ENCODE measurements around the gene CALR3. TPM values are rescaled to one million over a fixed set of nuclear protein-coding genes. Genes with fewer than 3 reads are reported as not detected.
"Not testable (repeated sequence)": the region's sequence is repeated elsewhere in the genome, so short reads cannot be mapped to it uniquely, and the experiment has no call there.

CALR3 gene
- polyA plus RNA-seq, 1 donor from 2014 or later, result not detected

DNA sequence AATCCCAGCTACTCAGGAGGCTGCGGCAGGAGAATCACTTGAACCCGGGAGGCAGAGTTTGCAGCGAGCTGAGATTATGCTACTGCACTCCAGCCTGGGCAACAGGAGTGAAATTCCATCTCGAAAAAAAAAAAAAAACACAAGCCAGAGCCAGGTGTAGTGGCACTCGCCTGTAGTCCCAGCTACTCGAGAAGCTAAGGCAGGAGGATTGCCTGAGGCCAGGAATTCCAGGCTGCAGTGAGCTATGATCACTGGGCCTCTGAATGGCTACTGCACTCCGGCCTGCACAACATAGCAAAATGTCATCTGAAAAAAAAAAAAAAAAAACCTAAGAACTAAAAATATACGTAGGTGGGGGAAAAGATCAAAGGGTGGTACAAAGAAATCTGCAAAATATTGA is 43.6 kb downstream of the CALR3 start:
- Histone ChIP-seq H3K4me2 (ENCODE audit: low read length) (no peak overlapping the region), H3K36me3 (ENCODE audit: insufficient read depth, low read length) (no peaks in the 10 kb centered on the region), H4K20me1 (ENCODE audit: insufficient read depth) (peaks cover 9% of the 10 kb centered on the region), H3K4me3 (ENCODE audit: low read length) (no peak overlapping the region), H3K9me2 (ENCODE audit: insufficient read depth, low read length) (no peaks in the 10 kb centered on the region), H3K79me2 (replicated peaks; ENCODE audit: insufficient read depth, low read length) (peaks cover 38% of the 10 kb centered on the region), H3K27ac (ENCODE audit: low read length) (no peak overlapping the region), H2AFZ (ENCODE audit: low read depth, low read length) (no peak overlapping the region), H3K9ac (ENCODE audit: low read length) (no peak overlapping the region), H3F3A (ENCODE audit: insufficient read depth, low read length, poor library complexity, severe bottlenecking) (no peaks in the 10 kb centered on the region), H3K9me3 (ENCODE audit: low read length) (no peaks in the 10 kb centered on the region), H3K27me3 (ENCODE audit: insufficient read depth, low read depth, low read length) (no peaks in the 10 kb centered on the region)
- TF ChIP-seq, protein P1, sequence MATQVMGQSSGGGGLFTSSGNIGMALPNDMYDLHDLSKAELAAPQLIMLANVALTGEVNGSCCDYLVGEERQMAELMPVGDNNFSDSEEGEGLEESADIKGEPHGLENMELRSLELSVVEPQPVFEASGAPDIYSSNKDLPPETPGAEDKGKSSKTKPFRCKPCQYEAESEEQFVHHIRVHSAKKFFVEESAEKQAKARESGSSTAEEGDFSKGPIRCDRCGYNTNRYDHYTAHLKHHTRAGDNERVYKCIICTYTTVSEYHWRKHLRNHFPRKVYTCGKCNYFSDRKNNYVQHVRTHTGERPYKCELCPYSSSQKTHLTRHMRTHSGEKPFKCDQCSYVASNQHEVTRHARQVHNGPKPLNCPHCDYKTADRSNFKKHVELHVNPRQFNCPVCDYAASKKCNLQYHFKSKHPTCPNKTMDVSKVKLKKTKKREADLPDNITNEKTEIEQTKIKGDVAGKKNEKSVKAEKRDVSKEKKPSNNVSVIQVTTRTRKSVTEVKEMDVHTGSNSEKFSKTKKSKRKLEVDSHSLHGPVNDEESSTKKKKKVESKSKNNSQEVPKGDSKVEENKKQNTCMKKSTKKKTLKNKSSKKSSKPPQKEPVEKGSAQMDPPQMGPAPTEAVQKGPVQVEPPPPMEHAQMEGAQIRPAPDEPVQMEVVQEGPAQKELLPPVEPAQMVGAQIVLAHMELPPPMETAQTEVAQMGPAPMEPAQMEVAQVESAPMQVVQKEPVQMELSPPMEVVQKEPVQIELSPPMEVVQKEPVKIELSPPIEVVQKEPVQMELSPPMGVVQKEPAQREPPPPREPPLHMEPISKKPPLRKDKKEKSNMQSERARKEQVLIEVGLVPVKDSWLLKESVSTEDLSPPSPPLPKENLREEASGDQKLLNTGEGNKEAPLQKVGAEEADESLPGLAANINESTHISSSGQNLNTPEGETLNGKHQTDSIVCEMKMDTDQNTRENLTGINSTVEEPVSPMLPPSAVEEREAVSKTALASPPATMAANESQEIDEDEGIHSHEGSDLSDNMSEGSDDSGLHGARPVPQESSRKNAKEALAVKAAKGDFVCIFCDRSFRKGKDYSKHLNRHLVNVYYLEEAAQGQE (IDR thresholded peaks at IDR 0.05; ENCODE audit: borderline replicate concordance), result no peak
- TF ChIP-seq POLR2AphosphoS5 (IDR thresholded peaks at IDR 0.05) (no peak), TAF1 (IDR thresholded peaks at IDR 0.05; ENCODE audit: low read depth) (no peak), RAD21 (conservative IDR thresholded peaks at IDR 0.05) (no peak), SMC3 (conservative IDR thresholded peaks at IDR 0.05; ENCODE audit: poor library complexity) (no peak), EZH2 (IDR thresholded peaks at IDR 0.05; ENCODE audit: borderline replicate concordance, insufficient read depth, low read length, poor library complexity, severe bottlenecking) (no peak), EP300 (conservative IDR thresholded peaks at IDR 0.05; ENCODE audit: poor library complexity, severe bottlenecking) (no peak), MXI1 (conservative IDR thresholded peaks at IDR 0.05; ENCODE audit: poor library complexity, severe bottlenecking) (no peak)
- TF ChIP-seq, protein P2, sequence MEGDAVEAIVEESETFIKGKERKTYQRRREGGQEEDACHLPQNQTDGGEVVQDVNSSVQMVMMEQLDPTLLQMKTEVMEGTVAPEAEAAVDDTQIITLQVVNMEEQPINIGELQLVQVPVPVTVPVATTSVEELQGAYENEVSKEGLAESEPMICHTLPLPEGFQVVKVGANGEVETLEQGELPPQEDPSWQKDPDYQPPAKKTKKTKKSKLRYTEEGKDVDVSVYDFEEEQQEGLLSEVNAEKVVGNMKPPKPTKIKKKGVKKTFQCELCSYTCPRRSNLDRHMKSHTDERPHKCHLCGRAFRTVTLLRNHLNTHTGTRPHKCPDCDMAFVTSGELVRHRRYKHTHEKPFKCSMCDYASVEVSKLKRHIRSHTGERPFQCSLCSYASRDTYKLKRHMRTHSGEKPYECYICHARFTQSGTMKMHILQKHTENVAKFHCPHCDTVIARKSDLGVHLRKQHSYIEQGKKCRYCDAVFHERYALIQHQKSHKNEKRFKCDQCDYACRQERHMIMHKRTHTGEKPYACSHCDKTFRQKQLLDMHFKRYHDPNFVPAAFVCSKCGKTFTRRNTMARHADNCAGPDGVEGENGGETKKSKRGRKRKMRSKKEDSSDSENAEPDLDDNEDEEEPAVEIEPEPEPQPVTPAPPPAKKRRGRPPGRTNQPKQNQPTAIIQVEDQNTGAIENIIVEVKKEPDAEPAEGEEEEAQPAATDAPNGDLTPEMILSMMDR (IDR thresholded peaks at IDR 0.05; ENCODE audit: poor library complexity, severe bottlenecking), result no peak

DNA sequence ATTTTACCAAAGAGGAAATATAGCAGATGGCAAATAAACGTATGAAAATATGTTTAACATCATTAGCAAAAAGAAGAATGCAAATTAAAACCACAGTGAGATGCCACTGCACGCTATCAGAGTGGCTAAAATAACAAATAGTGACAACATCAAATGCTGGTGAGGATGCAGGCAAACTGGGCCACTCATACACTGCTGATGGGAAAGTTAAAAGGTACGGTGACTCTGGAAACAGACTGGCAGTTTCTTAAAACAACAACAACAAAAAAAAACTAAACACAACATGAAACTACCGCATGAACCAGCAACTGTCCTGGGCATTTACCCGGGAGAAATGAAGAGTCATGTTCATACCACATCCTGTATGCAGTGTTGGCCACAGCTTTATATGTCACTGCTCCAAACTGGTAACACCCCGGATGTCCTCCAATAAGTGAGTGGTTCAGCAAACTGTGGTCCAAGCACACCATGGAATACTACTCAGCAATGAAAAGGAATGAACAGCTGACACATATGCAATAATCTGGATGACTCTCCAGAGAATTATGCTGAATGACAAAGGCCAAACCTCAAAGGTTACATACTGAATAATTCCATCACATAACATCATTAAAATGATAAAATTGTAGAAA is 46.5 kb downstream of the CALR3 start:
- no peak overlapping the region for H3K4me3 ChIP-seq (ENCODE audit: low read length)
- no peak overlapping the region for H2AFZ ChIP-seq (ENCODE audit: low read depth, low read length)
- no peak overlapping the region for H3K4me2 ChIP-seq (ENCODE audit: low read length)
- H3K27ac ChIP-seq (ENCODE audit: low read length), result no peak overlapping the region
- H3K9me3 ChIP-seq (ENCODE audit: low read length), result no peaks in the 10 kb centered on the region
- H4K20me1 ChIP-seq (ENCODE audit: insufficient read depth), result peaks cover 8% of the 10 kb centered on the region
- peaks cover 50% of the 10 kb centered on the region for H3K79me2 ChIP-seq (replicated peaks; ENCODE audit: insufficient read depth, low read length)
- H3K9ac ChIP-seq (ENCODE audit: low read length), result no peak overlapping the region
- H3K36me3 ChIP-seq (ENCODE audit: insufficient read depth, low read length), result no peaks in the 10 kb centered on the region
- no peaks in the 10 kb centered on the region for H3F3A ChIP-seq (ENCODE audit: insufficient read depth, low read length, poor library complexity, severe bottlenecking)
- TF ChIP-seq, protein P1 (IDR thresholded peaks at IDR 0.05; ENCODE audit: borderline replicate concordance), result no peak
- TF ChIP-seq MXI1 (conservative IDR thresholded peaks at IDR 0.05; ENCODE audit: poor library complexity, severe bottlenecking), result no peak
- no peak for TF ChIP-seq SMC3 (conservative IDR thresholded peaks at IDR 0.05; ENCODE audit: poor library complexity)
- TF ChIP-seq EP300 (conservative IDR thresholded peaks at IDR 0.05; ENCODE audit: poor library complexity, severe bottlenecking), result no peak
- no peak for TF ChIP-seq RAD21 (conservative IDR thresholded peaks at IDR 0.05)
- no peak for TF ChIP-seq POLR2AphosphoS5 (IDR thresholded peaks at IDR 0.05)
- TF ChIP-seq, protein P2 (IDR thresholded peaks at IDR 0.05; ENCODE audit: poor library complexity, severe bottlenecking), result no peak
- TF ChIP-seq TAF1 (IDR thresholded peaks at IDR 0.05; ENCODE audit: low read depth), result no peak
- no peak for TF ChIP-seq EZH2 (IDR thresholded peaks at IDR 0.05; ENCODE audit: borderline replicate concordance, insufficient read depth, low read length, poor library complexity, severe bottlenecking)
- H3K27me3 ChIP-seq (ENCODE audit: insufficient read depth, low read depth, low read length), result no peaks in the 10 kb centered on the region
- H3K9me2 ChIP-seq (ENCODE audit: insufficient read depth, low read length), result no peaks in the 10 kb centered on the region

DNA sequence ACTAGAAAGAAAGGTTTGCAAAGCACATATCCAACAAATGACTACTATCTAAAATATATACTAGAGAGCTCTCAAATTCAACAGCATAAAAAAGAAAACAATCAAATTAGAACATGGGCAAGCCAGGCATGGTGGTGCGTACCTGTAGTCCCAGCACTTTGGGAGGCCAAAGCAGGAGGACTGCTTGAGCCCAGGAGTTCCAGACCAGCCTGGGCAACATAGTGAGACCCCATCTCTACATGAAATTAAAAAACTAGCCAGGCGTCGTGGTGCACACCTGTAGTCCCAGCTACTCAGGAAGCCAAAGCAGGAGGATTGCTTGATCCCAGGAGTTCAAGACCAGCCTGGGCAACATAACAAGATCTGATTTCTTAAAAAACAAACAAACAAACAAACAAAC is 47.1 kb downstream of the CALR3 start:
- H3K4me3 ChIP-seq (ENCODE audit: low read length); H4K20me1 ChIP-seq (ENCODE audit: insufficient read depth); H3K27ac ChIP-seq (ENCODE audit: low read length); H3K9me3 ChIP-seq (ENCODE audit: low read length); H3F3A ChIP-seq (ENCODE audit: insufficient read depth, low read length, poor library complexity, severe bottlenecking); H3K27me3 ChIP-seq (ENCODE audit: insufficient read depth, low read depth, low read length); H2AFZ ChIP-seq (ENCODE audit: low read depth, low read length); H3K4me2 ChIP-seq (ENCODE audit: low read length); H3K9ac ChIP-seq (ENCODE audit: low read length); H3K9me2 ChIP-seq (ENCODE audit: insufficient read depth, low read length); H3K36me3 ChIP-seq (ENCODE audit: insufficient read depth, low read length): not testable (repeated sequence)
- H3K79me2 ChIP-seq (replicated peaks; ENCODE audit: insufficient read depth, low read length), result peaks cover 55% of the 10 kb centered on the region

Measured in neural cell (in vitro differentiated cells).